Activated naive CD8-positive, alpha-beta T cell treated with anti-CD3 and anti-CD28 coated beads, Interleukin-2, amount 50 U/mL, for 16 hours (primary cell): ENCODE measurements around the gene HEXD.
"Not testable (repeated sequence)": the region's sequence is repeated elsewhere in the genome, so short reads cannot be mapped to it uniquely, and the experiment has no call there.

ENCODE experiments used
- DNase-seq: peaks from one replicate; pipeline ENCODE4 v3.0.0-alpha.2; 2020; ENCODE audit warnings: low read depth, low spot score

HEXD gene

DNA sequence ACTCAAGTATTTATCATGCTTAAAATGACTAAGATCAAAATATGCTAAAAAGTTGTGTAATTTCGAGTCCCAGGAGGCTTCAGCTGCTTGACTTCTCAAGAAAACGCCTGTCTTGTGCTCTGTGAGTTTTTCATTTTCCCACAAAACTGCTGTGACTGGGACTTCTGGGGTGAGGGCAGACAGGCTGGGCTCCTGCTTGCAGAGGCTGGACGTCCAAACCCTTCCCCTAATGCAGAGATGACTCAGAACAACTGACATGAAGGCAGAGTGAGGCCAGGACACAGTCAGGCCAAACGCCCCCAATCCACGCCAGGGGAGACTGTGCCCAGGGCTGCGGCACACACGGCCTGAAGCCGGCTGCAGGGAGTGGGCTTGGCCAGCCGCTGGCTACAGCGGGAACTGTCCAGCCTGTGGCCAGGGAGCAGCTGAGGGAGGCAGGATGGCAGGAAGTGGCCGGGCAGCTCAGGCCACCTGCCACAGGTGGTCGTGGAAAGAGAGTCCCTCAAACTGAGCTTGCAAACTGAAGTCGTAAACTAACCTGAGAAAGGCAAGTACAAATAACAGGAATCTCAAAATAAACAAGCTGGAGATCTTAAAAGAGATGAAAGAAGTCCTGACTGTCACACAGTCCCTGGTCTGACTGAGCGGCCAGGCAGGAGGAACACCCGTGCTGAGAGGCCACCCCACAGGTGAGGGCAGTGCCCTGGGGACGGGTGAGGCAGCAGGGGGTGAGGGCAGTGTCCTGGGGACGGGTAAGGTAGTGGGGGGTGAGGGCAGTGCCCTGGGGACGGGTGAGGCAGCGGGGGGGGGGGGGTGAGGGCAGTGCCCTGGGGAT lies 21.3 kb upstream of the HEXD start:
- DNase-seq = no peak

- DNase-seq = no peak
These were observed 20.5 kb upstream of the HEXD start for GRCh38 chr17:82397449-82398335.

DNA sequence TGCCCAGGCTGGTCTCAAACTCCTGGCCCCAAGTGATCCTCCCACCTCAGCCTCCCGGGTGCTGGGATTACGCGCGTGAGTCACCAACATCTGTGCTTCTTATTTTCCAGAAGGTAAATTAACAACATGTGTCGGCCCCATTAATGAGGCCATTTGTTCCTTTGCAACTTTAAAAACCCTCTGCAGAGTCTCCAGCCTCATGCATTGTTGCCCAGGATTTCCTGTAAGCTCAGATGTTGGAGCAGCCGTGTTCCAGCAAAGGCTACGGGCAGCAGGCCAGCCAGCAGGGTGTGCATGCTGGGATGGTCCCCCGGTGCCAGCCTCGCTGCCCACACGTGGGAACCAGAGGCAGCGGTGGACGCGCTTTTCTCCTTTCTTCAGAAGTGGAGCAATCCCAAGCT lies 19.1 kb upstream of the HEXD start:
- DNase-seq = no peak

- no peak for DNase-seq
These were observed 18.5 kb upstream of the HEXD start for GRCh38 chr17:82399601-82400101.

DNA sequence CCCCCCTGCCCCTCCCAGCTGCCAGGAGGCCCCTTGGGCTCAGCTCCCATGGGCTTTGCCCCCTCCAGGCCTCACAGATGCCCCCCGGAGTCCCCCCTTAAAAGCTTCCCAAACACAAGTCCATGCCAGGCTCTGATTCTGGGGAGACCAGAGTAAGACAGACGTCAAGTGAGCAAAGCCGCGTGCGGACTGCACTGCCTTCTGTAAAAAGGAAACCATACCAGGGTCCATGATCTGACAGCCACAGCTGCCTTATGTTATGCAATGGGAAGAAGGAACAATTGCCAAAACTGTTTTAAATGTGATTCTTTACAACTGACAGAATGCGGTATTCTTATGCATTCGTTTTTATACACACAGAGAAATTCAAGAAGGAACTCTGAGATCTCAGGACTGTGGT lies 17.9 kb upstream of the HEXD start:
- no peak for DNase-seq

- DNase-seq = no peak
These were observed 17.3 kb upstream of the HEXD start for GRCh38 chr17:82400830-82401229.

GRCh38 chr17:82402865-82403264 lies 15.3 kb upstream of the HEXD start:
- no peak for DNase-seq

GRCh38 chr17:82403662-82404660 lies 14.2 kb upstream of the HEXD start:
- DNase-seq = no peak

DNA sequence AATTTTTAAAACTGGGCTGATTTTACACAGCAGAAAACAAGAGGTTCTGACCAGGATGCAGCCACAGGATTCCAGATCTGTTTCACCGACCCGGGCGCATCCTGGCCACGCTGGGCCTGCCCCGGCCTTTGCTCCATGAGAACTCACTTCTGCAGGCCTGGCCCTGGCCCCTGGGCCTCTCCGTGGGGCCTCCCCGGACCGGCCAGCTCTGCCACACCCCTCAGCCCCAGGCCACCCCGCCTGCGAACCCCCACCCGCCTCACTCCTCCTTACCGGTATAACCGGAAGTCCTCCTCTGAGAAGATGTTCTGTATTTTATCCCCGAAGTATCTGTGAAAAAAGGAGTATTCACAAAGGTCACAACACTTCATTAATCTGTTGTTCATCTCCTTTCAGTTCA lies 13.1 kb upstream of the HEXD start:
- DNase-seq = no peak

DNA sequence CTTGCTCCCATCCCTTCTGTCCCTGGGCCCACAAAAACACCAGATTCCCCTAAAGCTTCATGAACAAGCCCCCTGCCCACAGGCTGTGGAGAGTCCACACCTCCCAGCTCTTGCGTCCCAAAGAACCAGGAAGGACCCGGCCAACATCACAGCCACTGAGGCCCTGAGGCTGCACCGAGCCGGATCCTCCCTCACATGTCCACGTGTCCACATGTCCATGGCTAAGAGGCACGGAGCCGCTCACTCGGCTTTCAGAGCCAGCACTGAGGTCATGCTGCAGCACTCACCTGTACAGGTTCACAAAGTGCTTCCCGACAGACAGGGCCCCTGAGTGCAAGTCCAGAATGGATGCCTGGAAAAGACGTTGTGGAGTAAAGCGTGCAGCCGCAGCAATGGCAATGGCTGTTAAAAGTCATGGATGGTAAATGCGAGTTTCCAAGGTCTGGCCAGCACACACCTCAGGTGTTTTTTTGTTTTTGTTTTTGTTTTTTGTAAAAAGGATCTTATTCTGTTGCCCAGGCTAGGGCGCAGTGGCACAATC lies 11.9 kb upstream of the HEXD start:
- no peak for DNase-seq

DNA sequence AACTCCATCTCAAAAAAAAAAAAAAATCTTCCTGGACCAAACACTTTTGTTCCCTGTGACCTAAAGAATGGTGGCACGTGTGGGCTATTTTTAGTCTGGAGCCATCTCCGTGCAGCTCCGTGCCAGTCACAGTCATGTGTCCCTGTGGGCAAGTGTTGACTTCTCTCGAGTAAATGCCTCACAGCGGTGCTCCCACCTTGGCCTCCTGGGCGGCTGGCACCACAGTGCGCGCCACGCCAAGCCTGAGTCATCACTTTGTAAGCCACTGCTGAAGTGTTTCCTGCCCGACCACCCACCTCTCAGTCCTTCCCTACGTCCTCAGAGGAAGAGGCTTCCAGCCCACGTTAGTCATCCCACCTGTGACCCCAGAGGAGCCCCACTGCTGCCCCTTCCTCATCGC lies 10.9 kb upstream of the HEXD start:
- DNase-seq = no peak

GRCh38 chr17:82408288-82408937 lies 9.7 kb upstream of the HEXD start:
- DNase-seq = no peak

GRCh38 chr17:82408938-82409318 lies 9.2 kb upstream of the HEXD start:
- DNase-seq = no peak

DNA sequence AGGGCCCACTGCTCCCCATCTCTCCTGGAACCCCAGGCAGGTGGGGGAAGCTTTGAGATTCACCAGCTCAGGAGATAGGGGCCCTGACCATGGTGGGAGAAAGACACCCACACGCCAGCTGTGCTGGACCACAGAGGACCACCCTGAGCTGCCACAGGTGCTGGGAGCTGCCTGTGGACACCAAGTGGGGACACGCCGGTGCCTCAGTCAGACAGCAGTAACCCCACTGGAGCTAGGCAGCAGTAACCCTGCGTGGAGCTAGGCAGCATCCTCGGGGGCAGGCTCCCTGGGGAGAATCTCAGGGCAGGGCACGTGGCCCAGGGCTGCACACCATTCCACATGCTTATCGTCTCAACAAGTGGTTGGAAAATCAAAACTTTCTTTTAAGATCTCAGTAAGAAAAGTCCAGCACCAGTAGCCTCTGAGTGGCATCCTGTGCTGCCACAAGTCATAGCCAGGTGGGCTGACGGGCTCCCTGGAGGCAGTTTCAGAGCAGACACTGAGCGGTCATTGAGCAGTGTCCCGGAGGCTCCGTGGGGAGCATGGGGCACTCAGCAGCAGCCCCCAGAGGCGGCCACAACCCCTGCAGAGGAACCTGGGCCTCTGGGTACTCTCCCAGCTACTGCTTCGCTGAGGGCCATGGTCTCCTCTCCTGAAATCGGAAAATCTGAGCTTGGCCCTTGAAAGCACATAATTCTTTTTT lies 8.0 kb upstream of the HEXD start:
- DNase-seq = no peak

- DNase-seq = no peak
These were observed 6.6 kb upstream of the HEXD start for GRCh38 chr17:82411396-82412053.

DNA sequence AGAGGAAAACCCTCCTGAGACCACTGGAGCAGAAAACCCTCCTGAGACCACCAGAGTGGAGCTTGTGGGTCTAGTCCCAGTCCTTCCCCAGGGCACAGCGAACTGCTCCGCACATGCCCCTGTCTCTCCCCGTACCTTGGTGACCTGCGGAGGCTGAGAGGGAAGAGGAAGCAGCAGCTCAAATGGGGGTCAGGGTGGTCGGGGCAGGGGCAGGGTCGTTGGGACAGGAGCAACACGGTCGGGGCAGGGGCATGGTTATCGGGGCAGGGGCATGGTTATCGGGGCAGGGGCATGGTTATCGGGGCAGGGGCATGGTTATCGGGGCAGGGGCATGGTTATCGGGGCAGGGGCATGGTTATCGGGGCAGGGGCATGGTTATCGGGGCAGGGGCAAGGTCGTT lies 6.1 kb upstream of the HEXD start:
- DNase-seq = not testable (repeated sequence)

GRCh38 chr17:82412535-82413520 lies 5.3 kb upstream of the HEXD start:
- DNase-seq = no peak
